HG02943 (cell line): ENCODE data around the gene TIMM22.
"Not testable (repeated sequence)": the region's sequence is repeated elsewhere in the genome, so short reads cannot be mapped to it uniquely, and the experiment has no call there.

Source experiments
- ATAC-seq: cut with Tn5 transposase; IDR thresholded peaks from one replicate; pipeline ENCODE4 v1.9.1; 2021; ENCODE audit warnings: mild to moderate bottlenecking, low read depth, moderate library complexity; ENCODE audit not compliant: unreplicated experiment

The TIMM22 gene

GRCh38 chr17:996554-997344, at the start of gene TIMM22:
TSS of gene TIMM22 (plus strand) at chr17:997129. CDS start at chr17:997143, 14 bp downstream.
- peak; percentile 75 for ATAC-seq

DNA sequence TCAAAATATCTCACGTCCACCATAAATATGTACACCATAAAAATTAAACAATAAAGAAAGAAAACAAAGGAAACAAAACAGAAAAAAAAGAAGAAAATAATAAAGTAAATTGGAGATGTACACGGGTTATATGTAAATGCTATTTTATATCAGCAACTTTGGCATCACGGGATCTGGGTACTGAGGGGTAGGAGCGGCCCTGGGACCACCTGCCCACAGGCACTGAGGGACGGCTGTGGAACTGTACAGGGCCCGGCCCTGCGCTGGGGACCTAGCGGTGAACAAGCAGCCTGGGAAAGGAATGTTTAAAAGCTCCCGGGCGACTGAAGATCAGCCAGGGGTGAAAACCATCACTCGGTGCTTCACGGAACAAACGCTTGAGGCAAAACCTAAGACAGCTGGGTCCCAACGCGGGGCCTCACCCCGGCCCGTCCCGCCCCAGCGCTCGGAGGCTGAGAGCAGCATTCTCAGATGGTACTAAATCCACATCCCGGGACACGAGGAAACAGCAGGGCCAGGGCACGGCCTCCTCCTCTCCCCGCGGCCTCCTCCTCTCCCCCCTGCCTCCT, 48.6 kb upstream of the TIMM22 start:
- ATAC-seq: no peak

GRCh38 chr17:949623-950303, 47.2 kb upstream of the TIMM22 start:
- ATAC-seq: no peak

DNA sequence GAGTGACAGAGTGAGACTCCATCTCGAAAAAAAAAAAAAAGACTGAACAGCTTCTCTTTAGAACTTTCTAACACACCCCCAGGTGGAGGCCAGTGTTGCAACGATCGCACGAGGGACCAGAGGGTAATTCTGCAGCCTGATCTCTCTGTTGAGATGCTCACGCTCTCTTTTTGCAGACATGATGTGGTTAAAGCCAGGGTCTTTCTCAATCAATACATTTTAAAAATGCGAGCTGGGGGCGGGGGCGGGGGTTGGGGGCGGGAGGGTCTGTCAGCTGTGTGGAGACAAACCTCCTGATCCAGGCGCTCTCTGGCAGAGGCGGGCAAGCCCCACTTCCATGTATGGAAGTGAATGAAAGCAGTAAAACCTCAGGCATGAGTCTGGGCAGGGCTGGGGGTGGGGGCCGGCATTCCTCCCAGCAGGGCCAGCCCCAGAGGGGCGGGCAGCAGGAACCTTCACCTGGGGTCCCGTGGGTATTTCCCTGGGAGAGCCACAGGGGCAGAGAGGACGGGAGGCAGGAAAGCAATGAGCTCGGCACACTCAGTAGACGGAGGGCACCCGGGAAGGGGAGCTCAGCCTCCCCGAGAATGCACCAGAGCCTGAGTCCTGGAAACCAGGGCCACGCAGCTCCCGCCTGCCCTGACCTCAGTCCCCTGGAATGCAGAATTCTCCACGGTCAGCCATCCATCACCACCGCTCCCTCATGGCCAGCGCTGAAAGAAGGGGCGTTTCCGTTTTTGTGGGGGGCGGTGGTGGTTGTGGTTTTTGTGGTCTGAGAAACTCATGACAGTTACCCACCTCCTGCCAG, 45.4 kb upstream of the TIMM22 start:
- ATAC-seq: no peak

DNA sequence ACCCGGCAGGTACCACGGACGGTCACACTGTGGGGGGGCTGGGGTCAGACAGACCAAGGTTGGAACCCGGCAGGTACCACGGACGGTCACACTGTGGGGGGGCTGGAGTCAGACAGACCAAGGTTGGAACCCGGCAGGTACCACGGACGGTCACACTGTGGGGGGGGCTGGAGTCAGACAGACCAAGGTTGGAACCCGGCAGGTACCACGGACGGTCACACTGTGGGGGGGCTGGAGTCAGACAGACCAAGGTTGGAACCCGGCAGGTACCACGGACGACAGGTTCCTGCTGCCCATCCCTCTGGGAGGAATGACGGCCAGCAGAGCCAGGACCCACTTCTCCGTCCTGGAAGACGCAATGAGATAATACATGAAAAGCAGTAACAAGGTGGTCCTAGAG, 44.3 kb upstream of the TIMM22 start:
- not testable (repeated sequence) for ATAC-seq

- no peak for ATAC-seq
Observed at GRCh38 chr17:953767-954166, 43.2 kb upstream of the TIMM22 start.

GRCh38 chr17:954431-955164, 42.3 kb upstream of the TIMM22 start:
- no peak for ATAC-seq

DNA sequence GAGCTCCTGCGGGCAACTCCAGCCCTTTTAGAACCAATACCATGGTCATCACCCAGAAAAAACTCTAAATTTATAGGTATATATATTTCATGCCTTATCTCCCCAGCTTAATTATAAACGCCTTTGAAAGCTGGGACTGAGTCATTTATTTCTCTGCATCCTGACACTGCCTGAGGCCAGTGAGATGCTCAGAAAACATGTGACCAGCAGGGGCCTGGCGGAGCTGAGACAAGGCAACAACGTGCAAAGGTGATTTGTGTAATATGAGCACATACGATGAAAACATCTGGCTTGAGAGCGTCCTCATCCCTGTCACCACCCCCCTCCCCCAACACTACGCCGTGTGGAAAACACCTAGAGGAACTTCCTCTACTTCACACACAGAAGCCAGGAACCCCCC, 40.0 kb upstream of the TIMM22 start:
- ATAC-seq: no peak

DNA sequence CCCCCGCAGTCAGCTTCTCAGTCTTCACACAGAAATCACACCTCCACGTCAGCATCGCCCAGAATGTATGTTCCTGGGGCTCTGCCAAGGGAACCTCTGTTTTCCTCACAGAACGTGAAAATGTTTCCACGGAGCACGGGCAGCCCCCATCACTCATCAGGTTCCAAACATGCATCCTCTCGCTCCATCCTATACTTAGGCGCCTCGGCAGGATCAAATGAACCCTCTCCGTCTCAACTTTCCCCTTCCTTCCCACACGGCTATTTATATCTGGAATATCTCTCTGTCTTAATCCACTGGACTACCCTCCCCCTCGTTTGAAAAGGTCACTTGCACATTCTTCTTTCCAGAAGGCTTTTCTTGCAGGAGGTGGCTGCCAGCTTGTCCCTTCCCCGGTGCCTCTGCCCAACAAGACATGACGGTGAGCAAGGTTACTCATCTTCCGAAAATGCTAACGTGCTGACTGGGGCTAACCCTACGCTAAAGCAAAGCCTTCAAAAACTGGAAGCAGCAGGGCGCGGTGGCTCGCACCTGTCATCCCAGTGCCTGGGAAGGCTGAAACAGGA, 39.0 kb upstream of the TIMM22 start:
- ATAC-seq: no peak

- ATAC-seq: no peak
Observed at GRCh38 chr17:958712-959451, 38.0 kb upstream of the TIMM22 start.

- ATAC-seq: no peak
Observed at GRCh38 chr17:962166-962565, 34.8 kb upstream of the TIMM22 start.

- ATAC-seq: no peak
Observed at GRCh38 chr17:962670-963069, 34.3 kb upstream of the TIMM22 start.

GRCh38 chr17:964876-965275, 32.1 kb upstream of the TIMM22 start:
- no peak for ATAC-seq

DNA sequence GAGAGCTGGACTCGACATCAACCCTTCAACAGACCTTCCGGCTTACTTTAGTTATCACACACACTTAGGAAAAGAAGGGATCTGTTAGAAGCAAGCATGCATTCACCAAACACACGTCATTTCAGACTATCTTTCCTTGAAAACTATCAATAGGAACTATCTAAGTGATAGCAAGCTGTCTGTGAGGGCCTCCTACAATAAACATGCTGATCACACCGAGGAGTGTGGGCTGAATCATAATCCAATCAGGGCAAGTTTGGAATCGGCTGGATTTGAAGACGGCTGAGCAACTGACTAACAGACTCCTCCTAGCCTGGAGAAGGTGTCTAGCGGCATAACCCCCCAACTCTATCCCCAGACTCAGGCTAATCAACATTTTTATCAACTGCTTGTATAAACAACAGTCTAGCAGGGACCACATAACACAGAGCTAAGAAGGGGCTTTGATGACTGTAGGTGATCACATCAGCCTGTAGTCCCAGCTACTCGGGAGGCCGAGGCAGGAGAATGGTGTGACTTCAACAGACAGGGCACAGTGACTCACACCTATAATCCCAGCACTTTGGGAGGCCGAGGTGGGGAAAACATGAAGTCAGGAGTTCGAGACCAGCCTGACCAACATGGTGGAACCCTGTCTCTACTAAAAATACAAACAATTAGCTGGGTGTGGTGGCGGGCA, 31.5 kb upstream of the TIMM22 start:
- no peak for ATAC-seq

GRCh38 chr17:967122-967521, 29.8 kb upstream of the TIMM22 start:
- ATAC-seq: no peak

- no peak for ATAC-seq
Observed at GRCh38 chr17:968812-969730, 27.9 kb upstream of the TIMM22 start.

DNA sequence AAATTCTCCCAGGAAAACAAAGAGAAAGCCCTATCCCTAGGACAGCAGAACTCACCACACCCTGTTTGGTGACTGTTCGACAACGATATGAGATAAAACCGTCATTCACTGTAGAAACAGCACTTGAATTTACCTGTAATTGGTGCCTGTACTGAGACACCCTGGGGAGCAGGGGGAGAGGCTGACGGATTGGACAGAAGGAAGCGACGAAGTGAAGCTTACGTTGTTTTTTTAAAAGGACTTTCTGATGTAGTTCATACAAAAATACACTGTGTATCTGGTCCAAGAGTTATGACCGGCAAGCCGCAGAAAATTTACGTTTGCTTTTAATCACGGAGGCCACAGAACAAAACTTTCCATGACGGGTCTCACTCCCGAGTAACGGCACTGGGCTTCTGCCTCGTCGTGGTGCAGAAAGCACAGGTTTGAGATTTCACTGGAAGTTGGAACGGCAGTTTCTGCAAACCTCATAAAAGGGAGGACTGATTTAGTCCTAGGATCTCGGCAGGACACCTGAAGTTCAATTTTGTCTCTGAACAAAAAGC, 27.0 kb upstream of the TIMM22 start:
- ATAC-seq: no peak
